Measurements from ENCODE around the gene SEMA3D.

GRCh38 chr7:84999450-84999849, 187.4 kb downstream of the SEMA3D start:
- TF ChIP-seq RCOR2 (CRISPR knock-in tag; IDR thresholded peaks at IDR 0.05) (no peak), ESRRA (CRISPR knock-in tag; IDR thresholded peaks at IDR 0.05; ENCODE audit: low read depth) (no peak), STAT5B (CRISPR knock-in tag; IDR thresholded peaks at IDR 0.05) (no peak), FIP1L1 (IDR thresholded peaks at IDR 0.05; ENCODE audit: borderline replicate concordance, insufficient read depth, low read depth, low read length) (no peak), CTCF (CRISPR knock-in tag; IDR thresholded peaks at IDR 0.05) (no peak), SETDB1 (CRISPR knock-in tag; IDR thresholded peaks at IDR 0.05; ENCODE audit: borderline replicate concordance) (no peak), IRF9 (CRISPR knock-in tag; IDR thresholded peaks at IDR 0.05; ENCODE audit: borderline replicate concordance) (no peak), CREB1 (IDR thresholded peaks at IDR 0.05) (no peak), CREB1 (CRISPR knock-in tag; IDR thresholded peaks at IDR 0.05) (no peak), POLR2G (IDR thresholded peaks at IDR 0.05; ENCODE audit: low read depth, low read length) (no peak), SIN3A (IDR thresholded peaks at IDR 0.05; ENCODE audit: borderline replicate concordance, low read depth, low read length) (no peak), ZNF737 (CRISPR knock-in tag; IDR thresholded peaks at IDR 0.05; ENCODE audit: borderline replicate concordance) (no peak), RORA (CRISPR knock-in tag; IDR thresholded peaks at IDR 0.05) (no peak)
